Panc1 (cell line): ENCODE measurements around the gene UTP14A.

ENCODE experiments used
- CTCF ChIP-seq: fragments of 450-650 bp; IDR thresholded peaks from 2 replicates; pipeline ENCODE4 v1.5.1; 2017; ENCODE audit warnings: mild to moderate bottlenecking
- POLR2AphosphoS5 ChIP-seq: IDR thresholded peaks from 2 replicates; pipeline ENCODE4 v1.6.1; 2012; ENCODE audit warnings: mild to moderate bottlenecking, low read depth, low read length, moderate library complexity
- REST ChIP-seq, 2 experiments: IDR thresholded peaks; 2 replicates each; pipeline ENCODE4 v1.6.1; 2011 to 2012; ENCODE audit warnings: low read depth in 2 of 2, control low read depth in 1 of 2, low read length in 1 of 2, mild to moderate bottlenecking in 1 of 2, moderate library complexity in 1 of 2; ENCODE audit not compliant: insufficient read depth in 1 of 2
- TCF7L2 ChIP-seq: IDR thresholded peaks from 2 replicates; pipeline ENCODE4 v1.6.1; 2011; ENCODE audit warnings: mild to moderate bottlenecking, low read depth, low read length, inconsistent platforms

- TF ChIP-seq CTCF (no peak), TCF7L2 (no peak), POLR2AphosphoS5 (no peak), REST (IDR thresholded peaks at IDR 0.05; ENCODE audit: insufficient read depth in 1 of 2, low read depth in 2 of 2, low read length in 1 of 2) (no peak)
Measured at GRCh38 chrX:129945131-129945530, 39.2 kb downstream of the UTP14A start.
